Bronchial epithelial cell (primary cell): ENCODE data around the gene EGFLAM. TPM values are rescaled to one million over a fixed set of nuclear protein-coding genes. Genes with fewer than 3 reads are reported as not detected.
A peak's percentile ranks its signal among the peaks of the same experiment; 100 is the strongest.

Source experiments
- DNase-seq: peaks from one replicate; pipeline ENCODE4 v3.0.0-alpha.2; 2010; ENCODE audit warnings: low read depth
- FAIRE-seq: peaks from 2 replicates; lab custom pipeline; 2011; peaks lifted over from hg19 to GRCh38; lab: Jason Lieb, UNC
- H3K27me3 ChIP-seq: 2 replicates; pipeline ENCODE4 v1.5.1; 2011; ENCODE audit warnings: low read length; ENCODE audit not compliant: control insufficient read depth, insufficient read depth
- H3K36me3 ChIP-seq: 2 replicates; pipeline ENCODE4 v1.5.1; 2011; ENCODE audit warnings: low read length; ENCODE audit not compliant: control insufficient read depth, insufficient read depth
- H3K4me3 ChIP-seq: 2 replicates; pipeline ENCODE4 v1.5.1; 2011; ENCODE audit warnings: mild to moderate bottlenecking, low read depth, low read length, control low read depth
- total RNA-seq: library from RNA; depleted of rRNA; stranded (reverse); fragments of >200 nt; gene quantifications from 2 replicates; pipeline ENCODE4 v1.2.1, GENCODE V29; 2014
- TF ChIP-seq, protein P1 (sequence below): IDR thresholded peaks from 2 replicates; pipeline ENCODE4 v1.5.1; 2011; ENCODE audit warnings: mild to moderate bottlenecking, moderate library complexity, low read length, control low read depth, inconsistent platforms; ENCODE audit not compliant: insufficient read depth, severe bottlenecking

EGFLAM gene
- total RNA-seq, 1 donor from 2014 or later = 0.53 TPM

GRCh38 chr5:38431242-38431853 is 173.0 kb downstream of the EGFLAM start:
- no peak for FAIRE-seq
- Histone ChIP-seq H3K27me3 (no peaks in the 10 kb centered on the region), H3K4me3 (no peak overlapping the region), H3K36me3 (no peaks in the 10 kb centered on the region)
- DNase-seq = no peak
- TF ChIP-seq, protein P1, sequence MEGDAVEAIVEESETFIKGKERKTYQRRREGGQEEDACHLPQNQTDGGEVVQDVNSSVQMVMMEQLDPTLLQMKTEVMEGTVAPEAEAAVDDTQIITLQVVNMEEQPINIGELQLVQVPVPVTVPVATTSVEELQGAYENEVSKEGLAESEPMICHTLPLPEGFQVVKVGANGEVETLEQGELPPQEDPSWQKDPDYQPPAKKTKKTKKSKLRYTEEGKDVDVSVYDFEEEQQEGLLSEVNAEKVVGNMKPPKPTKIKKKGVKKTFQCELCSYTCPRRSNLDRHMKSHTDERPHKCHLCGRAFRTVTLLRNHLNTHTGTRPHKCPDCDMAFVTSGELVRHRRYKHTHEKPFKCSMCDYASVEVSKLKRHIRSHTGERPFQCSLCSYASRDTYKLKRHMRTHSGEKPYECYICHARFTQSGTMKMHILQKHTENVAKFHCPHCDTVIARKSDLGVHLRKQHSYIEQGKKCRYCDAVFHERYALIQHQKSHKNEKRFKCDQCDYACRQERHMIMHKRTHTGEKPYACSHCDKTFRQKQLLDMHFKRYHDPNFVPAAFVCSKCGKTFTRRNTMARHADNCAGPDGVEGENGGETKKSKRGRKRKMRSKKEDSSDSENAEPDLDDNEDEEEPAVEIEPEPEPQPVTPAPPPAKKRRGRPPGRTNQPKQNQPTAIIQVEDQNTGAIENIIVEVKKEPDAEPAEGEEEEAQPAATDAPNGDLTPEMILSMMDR = no peak

DNA sequence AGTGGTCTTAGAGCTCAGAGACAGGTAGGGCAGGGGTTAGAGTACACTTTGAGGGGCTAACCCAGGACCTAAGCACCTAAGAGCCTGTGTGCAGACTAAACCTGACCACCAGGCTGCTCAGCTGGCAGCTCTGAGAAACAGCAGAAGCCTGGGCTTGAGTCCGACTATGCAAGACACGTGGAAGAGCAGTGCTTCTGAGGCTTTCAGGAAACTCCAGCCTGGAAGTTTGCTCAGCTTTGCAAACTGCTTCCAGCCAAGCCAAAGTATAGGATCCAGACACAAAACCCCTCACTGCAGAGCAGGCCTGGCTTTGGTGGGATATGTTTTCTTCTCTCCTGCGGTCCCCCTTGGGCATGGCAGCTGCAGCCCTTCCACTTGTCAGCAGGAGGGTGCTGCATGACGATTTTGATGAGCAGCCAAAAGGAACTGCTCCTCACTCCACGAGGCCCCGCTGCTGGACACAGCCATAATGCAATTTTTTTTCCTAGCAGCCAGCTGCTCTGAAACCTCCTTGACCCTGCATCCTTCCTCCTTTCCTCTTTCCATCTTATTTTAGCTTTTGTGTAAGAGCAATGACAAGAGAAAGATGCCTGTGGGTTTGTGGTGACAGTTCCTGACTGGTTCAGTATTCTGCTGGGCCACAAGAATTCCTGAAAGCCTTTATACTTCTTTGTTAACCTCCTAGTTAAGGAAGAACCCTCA is 175.0 kb downstream of the EGFLAM start:
- Histone ChIP-seq H3K4me3 (no peak overlapping the region), H3K27me3 (no peaks in the 10 kb centered on the region), H3K36me3 (no peaks in the 10 kb centered on the region)
- no peak for FAIRE-seq
- TF ChIP-seq, protein P1 = no peak
- no peak for DNase-seq

GRCh38 chr5:38434966-38435705 is 176.8 kb downstream of the EGFLAM start:
- TF ChIP-seq, protein P1 = no peak
- no peak for FAIRE-seq
- Histone ChIP-seq H3K27me3 (no peaks in the 10 kb centered on the region), H3K36me3 (no peaks in the 10 kb centered on the region), H3K4me3 (no peak overlapping the region)
- DNase-seq = no peak

GRCh38 chr5:38438757-38439156 is 180.4 kb downstream of the EGFLAM start:
- no peak for DNase-seq
- H3K36me3 ChIP-seq = no peaks in the 10 kb centered on the region
- TF ChIP-seq, protein P1 = no peak
- no peaks in the 10 kb centered on the region for H3K27me3 ChIP-seq
- no peak for FAIRE-seq
- no peak overlapping the region for H3K4me3 ChIP-seq

- FAIRE-seq (peak; percentile 97), DNase-seq (peak; percentile 80)
- TF ChIP-seq, protein P1 = peak; percentile 94
- Histone ChIP-seq H3K4me3 (no peak overlapping the region), H3K27me3 (no peaks in the 10 kb centered on the region), H3K36me3 (no peaks in the 10 kb centered on the region)
Observed at GRCh38 chr5:38441453-38442246, 183.3 kb downstream of the EGFLAM start.
